Mucosa of descending colon (tissue), 3 donors: ENCODE results near the gene RAD51AP2. TPM values are rescaled to one million over a fixed set of nuclear protein-coding genes. Genes with fewer than 3 reads are reported as not detected.
A peak's percentile ranks its signal among the peaks of the same experiment; 100 is the strongest.

Experiments
- ATAC-seq: fragments of 200-7000 bp; cut with Tn5 transposase; one replicate; pipeline ENCODE4 v1.9.1; 2020; ENCODE audit warnings: mild to moderate bottlenecking, moderate library complexity
- DNase-seq, 3 donors: peaks; one replicate each; pipeline ENCODE4 v3.0.0-alpha.2; 2020
- H3K36me3 ChIP-seq: fragments of 200-600 bp; one replicate; pipeline ENCODE4 v1.8.0; 2021; ENCODE audit warnings: low read depth, mild to moderate bottlenecking
- H3K4me1 ChIP-seq: fragments of 200-600 bp; one replicate; pipeline ENCODE4 v1.8.0; 2021; ENCODE audit warnings: low read depth, mild to moderate bottlenecking
- H3K4me3 ChIP-seq: fragments of 200-600 bp; one replicate; pipeline ENCODE4 v1.8.0; 2021; ENCODE audit warnings: mild to moderate bottlenecking
- H3K9me3 ChIP-seq: fragments of 200-600 bp; one replicate; pipeline ENCODE4 v1.8.0; 2021; ENCODE audit warnings: mild to moderate bottlenecking
- intact Hi-C, 2 donors: fragments of 100-400 bp; cut with DNase I in 1 of 2; cut with micrococcal nuclease in 1 of 2; formaldehyde crosslinking; loops; one replicate each; pipeline versions ENCODE4 v1.11.0 to v1.11.1; 2022; cut with DNase I, micrococcal nuclease
- total RNA-seq, 3 donors: library from RNA; stranded (reverse); fragmentation: NEBNext Ultra II Directional in 2 of 3; extraction: Animal tissue kit (Norgen Biotek cat#: 25700) in 2 of 3; gene quantifications; one replicate each; pipeline versions ENCODE4 v1.2.1 to v1.2.4, GENCODE V29; 2021 to 2023
- TF ChIP-seq, protein P1 (sequence below): fragments of 200-600 bp; IDR thresholded peaks from one replicate; pipeline ENCODE4 v1.8.0; 2022; ENCODE audit warnings: antibody characterized with exemption, mild to moderate bottlenecking
- donor health status: DM: no; HTN: no; CAD: no; lungs with moderate emphysema.
- donor health status: DM: no; HTN: no; CAD: no.
- donor health status: DM: no; HTN: yes; CAD: no.

The RAD51AP2 gene
- total RNA-seq, 3 donors from 2014 or later, result 0.09 TPM; not detected in 2

DNA sequence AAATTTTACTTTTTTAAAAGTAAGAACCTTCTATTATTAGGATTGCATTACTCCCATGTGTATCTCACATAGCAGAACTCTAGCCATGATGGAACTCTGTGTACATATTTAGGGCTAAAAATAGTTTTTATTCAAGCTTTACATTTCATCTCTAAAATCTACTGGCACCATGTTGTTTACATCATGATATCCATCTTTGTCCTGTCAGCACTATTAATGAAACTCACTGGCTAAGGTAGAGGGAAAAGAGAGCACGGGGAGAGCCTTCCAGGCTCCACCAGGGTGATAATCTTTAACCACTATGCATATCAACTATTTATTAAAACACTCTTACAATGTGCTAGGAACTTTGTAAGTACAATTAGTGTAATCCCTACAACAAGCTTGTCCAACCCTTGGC lies 34.7 kb downstream of the RAD51AP2 start:
- DNase-seq, result no peak
- ATAC-seq, result no peak
- Histone ChIP-seq H3K36me3 (no peaks in the 10 kb centered on the region), H3K4me3 (no peak overlapping the region), H3K4me1 (no peaks in the 10 kb centered on the region), H3K9me3 (no peaks in the 10 kb centered on the region)
- TF ChIP-seq, protein P1, sequence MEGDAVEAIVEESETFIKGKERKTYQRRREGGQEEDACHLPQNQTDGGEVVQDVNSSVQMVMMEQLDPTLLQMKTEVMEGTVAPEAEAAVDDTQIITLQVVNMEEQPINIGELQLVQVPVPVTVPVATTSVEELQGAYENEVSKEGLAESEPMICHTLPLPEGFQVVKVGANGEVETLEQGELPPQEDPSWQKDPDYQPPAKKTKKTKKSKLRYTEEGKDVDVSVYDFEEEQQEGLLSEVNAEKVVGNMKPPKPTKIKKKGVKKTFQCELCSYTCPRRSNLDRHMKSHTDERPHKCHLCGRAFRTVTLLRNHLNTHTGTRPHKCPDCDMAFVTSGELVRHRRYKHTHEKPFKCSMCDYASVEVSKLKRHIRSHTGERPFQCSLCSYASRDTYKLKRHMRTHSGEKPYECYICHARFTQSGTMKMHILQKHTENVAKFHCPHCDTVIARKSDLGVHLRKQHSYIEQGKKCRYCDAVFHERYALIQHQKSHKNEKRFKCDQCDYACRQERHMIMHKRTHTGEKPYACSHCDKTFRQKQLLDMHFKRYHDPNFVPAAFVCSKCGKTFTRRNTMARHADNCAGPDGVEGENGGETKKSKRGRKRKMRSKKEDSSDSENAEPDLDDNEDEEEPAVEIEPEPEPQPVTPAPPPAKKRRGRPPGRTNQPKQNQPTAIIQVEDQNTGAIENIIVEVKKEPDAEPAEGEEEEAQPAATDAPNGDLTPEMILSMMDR, result no peak
- intact Hi-C loops, result no loop called here

DNA sequence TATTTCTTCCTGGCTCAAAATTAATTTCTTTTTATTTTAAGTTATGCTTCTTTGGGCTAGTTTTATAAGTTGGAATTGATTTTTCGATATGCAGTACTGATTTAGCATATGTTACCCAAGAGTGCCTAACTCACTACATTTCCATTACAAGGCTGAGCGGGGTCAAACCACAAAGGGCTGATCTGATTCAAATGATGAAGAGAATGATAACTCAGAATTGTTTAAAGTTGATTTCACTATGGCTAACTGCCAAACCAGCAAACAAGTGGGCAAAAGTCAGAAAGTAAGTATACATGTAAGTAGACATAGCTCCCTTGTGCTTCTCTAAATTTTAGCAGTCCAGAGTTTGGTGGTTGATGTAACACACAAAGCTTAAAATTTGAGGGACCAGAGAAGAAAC lies 35.6 kb downstream of the RAD51AP2 start:
- DNase-seq, result no peak
- H3K4me3 ChIP-seq, result no peak overlapping the region
- no peak for ATAC-seq
- no peaks in the 10 kb centered on the region for H3K36me3 ChIP-seq
- TF ChIP-seq, protein P1, result no peak
- H3K4me1 ChIP-seq, result no peaks in the 10 kb centered on the region
- intact Hi-C loops, result no loop called here
- H3K9me3 ChIP-seq, result no peaks in the 10 kb centered on the region

DNA sequence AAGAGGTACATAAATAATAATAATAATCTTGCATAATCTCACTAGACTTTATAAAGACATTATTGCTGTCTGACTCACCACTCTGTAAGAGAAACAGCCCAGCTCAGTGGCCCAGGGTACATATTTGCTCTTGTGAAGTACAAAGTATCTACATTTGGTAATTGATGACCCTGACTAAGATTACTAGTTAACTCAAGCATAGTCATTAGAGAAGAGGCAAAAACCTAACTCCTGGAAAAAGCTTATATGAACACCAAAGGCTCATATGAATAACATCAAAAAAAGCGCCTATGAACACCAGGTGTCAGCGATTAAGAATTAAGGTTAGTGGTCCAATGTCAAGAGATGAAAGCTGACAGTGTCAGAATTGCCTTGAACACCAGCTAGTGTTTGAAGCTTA lies 38.4 kb downstream of the RAD51AP2 start:
- Histone ChIP-seq H3K4me1 (no peaks in the 10 kb centered on the region), H3K9me3 (no peaks in the 10 kb centered on the region), H3K4me3 (no peak overlapping the region), H3K36me3 (no peaks in the 10 kb centered on the region)
- TF ChIP-seq, protein P1, result no peak
- DNase-seq (no peak), ATAC-seq (peak; percentile 53)
- intact Hi-C loops, result no loop called here

DNA sequence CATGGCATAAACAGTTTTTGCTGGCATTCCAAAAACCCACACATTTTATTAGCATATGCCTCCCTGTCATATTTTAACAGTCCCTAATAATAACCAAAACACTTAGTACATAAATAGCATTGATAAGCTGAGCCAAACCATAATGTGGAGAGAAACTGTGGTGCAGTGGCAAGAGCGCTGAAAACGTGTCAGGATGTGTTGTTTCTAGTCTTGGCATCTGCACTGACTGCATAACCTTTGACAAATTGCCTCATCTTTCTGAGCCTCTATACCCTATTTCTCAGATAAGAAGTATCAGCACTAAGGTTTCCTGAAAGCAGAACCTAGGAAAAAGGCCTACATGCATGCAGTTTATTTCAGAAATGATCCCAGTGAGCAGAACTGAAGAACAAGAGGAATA lies 41.4 kb downstream of the RAD51AP2 start:
- Histone ChIP-seq H3K36me3 (no peaks in the 10 kb centered on the region), H3K9me3 (no peaks in the 10 kb centered on the region), H3K4me1 (no peaks in the 10 kb centered on the region), H3K4me3 (no peak overlapping the region)
- DNase-seq (no peak), ATAC-seq (no peak)
- TF ChIP-seq, protein P1, result no peak
- intact Hi-C loops, result no loop called here

DNA sequence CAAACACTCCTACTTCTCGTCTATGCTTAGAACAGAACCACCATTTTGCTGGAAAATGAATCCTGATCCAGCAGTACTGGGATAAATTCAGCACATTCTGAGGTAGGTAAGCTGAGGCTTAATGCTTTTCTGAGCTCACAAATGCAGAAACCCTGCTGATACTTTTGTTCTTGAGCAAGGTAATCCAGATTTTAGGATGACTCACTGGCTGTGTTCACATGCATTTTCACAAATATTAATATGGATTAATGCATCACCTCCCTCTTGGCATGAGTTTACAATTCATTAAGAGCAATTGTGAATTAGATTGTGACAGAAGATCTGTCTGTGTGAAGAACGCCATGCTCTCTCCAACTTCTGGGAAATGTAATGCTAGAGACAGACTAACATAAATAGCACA lies 42.2 kb downstream of the RAD51AP2 start:
- no peak for DNase-seq
- no peak for ATAC-seq
- H3K9me3 ChIP-seq, result no peaks in the 10 kb centered on the region
- no peaks in the 10 kb centered on the region for H3K36me3 ChIP-seq
- no peak overlapping the region for H3K4me3 ChIP-seq
- TF ChIP-seq, protein P1, result no peak
- H3K4me1 ChIP-seq, result no peaks in the 10 kb centered on the region
- intact Hi-C loops, result no loop called here

DNA sequence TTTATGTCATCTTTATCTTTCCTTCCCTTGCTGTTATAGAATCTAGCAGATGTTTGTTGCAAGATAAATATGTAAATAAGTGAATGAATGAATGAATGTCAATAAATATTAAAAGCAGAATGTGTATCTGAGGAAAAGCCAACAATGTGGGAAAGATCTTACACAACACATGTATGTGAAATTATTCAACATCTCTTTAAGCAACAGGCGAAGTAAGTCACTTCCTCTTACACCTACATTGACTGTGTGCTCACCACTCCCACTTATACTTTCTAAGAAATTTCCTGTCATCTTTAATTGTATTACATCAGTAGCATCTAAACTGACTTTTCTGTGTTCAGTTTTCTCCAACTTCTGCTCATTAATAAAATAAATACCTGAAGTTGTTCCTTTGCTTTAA lies 43.0 kb downstream of the RAD51AP2 start:
- TF ChIP-seq, protein P1, result no peak
- Histone ChIP-seq H3K36me3 (no peaks in the 10 kb centered on the region), H3K9me3 (peaks cover 7% of the 10 kb centered on the region), H3K4me1 (no peaks in the 10 kb centered on the region), H3K4me3 (no peak overlapping the region)
- DNase-seq (no peak), ATAC-seq (no peak)
- intact Hi-C loops, result no loop called here
